ENCODE data around the gene PPP3R1. TPM values are rescaled to one million over a fixed set of nuclear protein-coding genes. Genes with fewer than 3 reads are reported as not detected.

PPP3R1 gene
- total RNA-seq, 3 donors from 2014 or later = 32.8 to 54.4 (median 34.1) TPM

DNA sequence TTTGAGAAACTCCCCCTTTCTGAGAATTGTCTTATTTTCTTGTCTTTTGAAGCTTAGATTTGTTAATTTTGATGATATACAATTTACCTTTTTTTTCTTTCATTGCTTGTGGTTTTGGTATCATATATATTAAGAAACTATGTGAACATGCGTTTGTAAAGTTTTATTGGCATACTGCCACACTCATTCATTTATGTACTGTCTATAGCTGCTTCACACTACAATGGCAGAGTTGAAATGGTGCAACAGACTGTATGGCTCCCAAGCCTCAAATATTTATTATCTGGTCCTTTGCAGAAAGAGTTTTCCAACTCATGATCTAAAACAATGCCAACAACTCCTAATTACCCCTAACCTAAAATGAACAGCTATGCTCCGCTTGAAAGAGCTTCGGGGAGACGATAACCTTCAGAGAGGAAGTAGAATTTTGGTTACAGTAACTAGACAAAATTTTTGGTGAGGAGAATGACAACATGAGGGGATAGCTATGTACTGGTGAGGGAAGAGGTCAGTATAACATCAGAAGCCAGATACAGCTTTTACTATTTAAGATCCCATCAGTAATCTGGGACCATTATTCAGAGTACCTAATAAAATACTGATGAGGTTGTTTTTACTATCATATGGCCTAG, 16.1 kb downstream of the PPP3R1 start:
- intact Hi-C loops (cut with DNase I; ENCODE audit: low total_unique reads) = no loop called here
- TF ChIP-seq POLR2AphosphoS5 (IDR thresholded peaks at IDR 0.05) (no peak), CTCF (IDR thresholded peaks at IDR 0.05) (no peak), POLR2A (IDR thresholded peaks at IDR 0.05) (no peak)
- no peak for DNase-seq (ENCODE audit: low spot score in 2 of 2)
- no peak overlapping the region for H3K27ac ChIP-seq
- H3K27me3 ChIP-seq = no peaks in the 10 kb centered on the region
- H3K4me3 ChIP-seq = no peak overlapping the region
- peaks cover 0 to 9% of the 10 kb centered on the region in 2 donors for H3K4me1 ChIP-seq
- H3K36me3 ChIP-seq = no peaks in the 10 kb centered on the region
- H3K9me3 ChIP-seq = no peaks in the 10 kb centered on the region

DNA sequence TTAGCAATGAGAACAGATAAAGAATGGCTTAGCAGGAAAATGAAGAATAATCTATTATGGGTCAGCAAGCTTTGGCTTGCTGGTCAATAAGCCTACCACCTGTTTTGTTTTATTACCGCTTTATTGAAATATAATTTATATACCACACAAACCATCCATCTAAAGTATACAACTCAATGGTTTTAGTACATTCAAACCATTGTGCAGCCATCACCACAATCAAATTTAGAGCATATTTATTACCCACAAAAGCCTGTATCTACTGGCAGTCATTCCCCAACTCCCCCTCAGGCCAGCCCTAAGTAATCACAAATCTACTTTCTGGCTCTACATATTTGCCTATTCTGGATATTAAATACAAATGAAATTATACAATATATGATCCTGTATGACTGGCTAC, 17.2 kb downstream of the PPP3R1 start:
- TF ChIP-seq POLR2AphosphoS5 (IDR thresholded peaks at IDR 0.05) (no peak), CTCF (IDR thresholded peaks at IDR 0.05) (no peak), POLR2A (IDR thresholded peaks at IDR 0.05) (no peak)
- Histone ChIP-seq H3K27ac (no peak overlapping the region), H3K4me1 (peaks cover 0 to 9% of the 10 kb centered on the region in 2 donors), H3K27me3 (no peaks in the 10 kb centered on the region), H3K9me3 (no peaks in the 10 kb centered on the region), H3K36me3 (no peaks in the 10 kb centered on the region), H3K4me3 (no peak overlapping the region)
- DNase-seq (ENCODE audit: low spot score in 2 of 2) = no peak
- intact Hi-C loops (cut with DNase I; ENCODE audit: low total_unique reads) = no loop called here

DNA sequence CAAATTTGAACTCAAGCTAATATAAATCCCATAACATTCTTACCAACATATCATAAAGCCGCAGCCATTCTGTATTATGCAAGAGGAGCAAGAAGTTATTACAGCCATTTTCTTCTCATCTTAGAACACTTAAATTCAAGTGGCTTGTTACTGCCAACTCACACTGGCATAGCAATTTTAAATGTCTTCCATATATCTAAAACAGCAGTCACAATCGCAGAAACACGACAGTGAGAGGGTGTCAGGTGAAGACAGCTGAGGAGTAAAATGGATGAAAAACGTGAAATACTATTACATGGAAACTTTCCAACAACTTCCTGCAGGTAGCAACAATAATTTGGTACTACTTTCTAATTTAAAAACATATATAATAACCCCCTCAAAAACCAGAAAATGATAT, 17.9 kb downstream of the PPP3R1 start:
- no peak overlapping the region for H3K4me3 ChIP-seq
- H3K36me3 ChIP-seq = no peaks in the 10 kb centered on the region
- H3K27ac ChIP-seq = no peak overlapping the region
- TF ChIP-seq POLR2A (IDR thresholded peaks at IDR 0.05) (no peak), CTCF (IDR thresholded peaks at IDR 0.05) (no peak), POLR2AphosphoS5 (IDR thresholded peaks at IDR 0.05) (no peak)
- H3K9me3 ChIP-seq = no peaks in the 10 kb centered on the region
- peaks cover 0 to 9% of the 10 kb centered on the region in 2 donors for H3K4me1 ChIP-seq
- intact Hi-C loops (cut with DNase I; ENCODE audit: low total_unique reads) = no loop called here
- no peaks in the 10 kb centered on the region for H3K27me3 ChIP-seq
- no peak for DNase-seq (ENCODE audit: low spot score in 2 of 2)

DNA sequence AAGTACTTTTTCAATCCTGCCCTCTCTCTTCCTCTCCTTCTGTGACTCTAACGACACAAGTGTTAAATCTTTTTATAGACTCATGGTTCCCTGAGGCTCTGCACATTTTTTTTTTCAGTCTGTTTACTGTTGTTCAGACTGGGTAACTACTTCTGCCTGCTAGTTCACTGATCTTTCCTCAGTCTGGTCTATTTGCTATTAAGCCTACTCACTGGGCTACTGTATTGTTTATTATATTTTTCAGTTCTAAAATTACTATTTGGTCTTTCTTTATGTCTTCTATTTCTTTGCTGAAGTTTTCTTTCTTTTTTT, 21.3 kb downstream of the PPP3R1 start:
- TF ChIP-seq POLR2A (IDR thresholded peaks at IDR 0.05) (no peak), POLR2AphosphoS5 (IDR thresholded peaks at IDR 0.05) (no peak), CTCF (IDR thresholded peaks at IDR 0.05) (no peak)
- H3K27ac ChIP-seq = no peak overlapping the region

GRCh38 chr2:68230241-68231060, 21.9 kb downstream of the PPP3R1 start:
- no peak for TF ChIP-seq POLR2AphosphoS5 (IDR thresholded peaks at IDR 0.05)
- TF ChIP-seq CTCF (IDR thresholded peaks at IDR 0.05) = no peak
- TF ChIP-seq POLR2A (IDR thresholded peaks at IDR 0.05) = no peak
- no peak overlapping the region for H3K27ac ChIP-seq
- DNase-seq (ENCODE audit: low spot score in 2 of 2) = no peak
- no peaks in the 10 kb centered on the region for H3K9me3 ChIP-seq
- no peaks in the 10 kb centered on the region for H3K27me3 ChIP-seq
- intact Hi-C loops (cut with DNase I; ENCODE audit: low total_unique reads) = no loop called here
- no peak overlapping the region for H3K4me3 ChIP-seq
- no peaks in the 10 kb centered on the region for H3K36me3 ChIP-seq
- H3K4me1 ChIP-seq = no peaks in the 10 kb centered on the region

More for the DNA sequence above, 21.3 kb downstream of the PPP3R1 start:
- intact Hi-C loops (cut with DNase I; ENCODE audit: low total_unique reads) = no loop called here
- Histone ChIP-seq H3K27me3 (no peaks in the 10 kb centered on the region), H3K9me3 (no peaks in the 10 kb centered on the region), H3K36me3 (no peaks in the 10 kb centered on the region), H3K4me1 (no peaks in the 10 kb centered on the region), H3K4me3 (no peak overlapping the region)
- no peak for DNase-seq (ENCODE audit: low spot score in 2 of 2)
